ENCODE data around the gene CASQ2. TPM values are rescaled to one million over a fixed set of nuclear protein-coding genes. Genes with fewer than 3 reads are reported as not detected.
A peak's percentile ranks its signal among the peaks of the same experiment; 100 is the strongest.

The CASQ2 gene
- total and polyA plus RNA-seq, 9 of the 15 experiments (the other 6 are each of a cell fraction or from before 2014, with no cell fraction given) = not detected

GRCh38 chr1:115655306-115655663 is 113.2 kb downstream of the CASQ2 start (continued):
- TF ChIP-seq MEF2A (IDR thresholded peaks at IDR 0.05; ENCODE audit: control insufficient read depth, low read depth, low read length) (no peak), MAFG (tag; conservative IDR thresholded peaks at IDR 0.05) (0 out of 2 replicates have a peak, but pooled peaks have one; percentile 6), ZFX (CRISPR knock-in tag; IDR thresholded peaks at IDR 0.05) (no peak), SMARCB1 (IDR thresholded peaks at IDR 0.05; ENCODE audit: insufficient read length, low read depth) (no peak), RFX1 (IDR thresholded peaks at IDR 0.05) (peak; percentile 35), MNT (conservative IDR thresholded peaks at IDR 0.05) (peak; percentile 35 to 48; a peak in 3 of 4 replicates), ZNF57 (CRISPR knock-in tag; IDR thresholded peaks at IDR 0.05) (no peak), NCOR1 (IDR thresholded peaks at IDR 0.05) (peak; percentile 13; the same call in 1 of the 2 replicates), JUND (IDR thresholded peaks at IDR 0.05; ENCODE audit: borderline replicate concordance, low read depth, low read length) (peak; percentile 11; the same call in 1 of the 2 replicates), JUND (tag; IDR thresholded peaks at IDR 0.05; ENCODE audit: borderline replicate concordance, low read depth, low read length) (no peak; the same call in 2 of the 3 replicates), TCF15 (CRISPR knock-in tag; IDR thresholded peaks at IDR 0.05) (no peak), HDAC1 (IDR thresholded peaks at IDR 0.05) (peak in 1 of 2 experiments; percentile 55; a peak in 2 of 4 replicates), DMBX1 (CRISPR knock-in tag; IDR thresholded peaks at IDR 0.05; ENCODE audit: borderline replicate concordance) (0 out of 2 replicates have a peak, but pooled peaks have one; percentile 35), ARID3A (IDR thresholded peaks at IDR 0.05; ENCODE audit: borderline replicate concordance, low read depth, low read length) (no peak), FOSL1 (tag; conservative IDR thresholded peaks at IDR 0.05) (0 out of 2 replicates have a peak, but pooled peaks have one; percentile 2), ZKSCAN1 (IDR thresholded peaks at IDR 0.05; ENCODE audit: low read depth, low read length) (no peak), ZNF41 (CRISPR knock-in tag; conservative IDR thresholded peaks at IDR 0.05) (no peak), CEBPB (tag; IDR thresholded peaks at IDR 0.05) (no peak), HNRNPLL (IDR thresholded peaks at IDR 0.05; ENCODE audit: low read depth, low read length, poor library complexity, severe bottlenecking) (peak; percentile 73), SAFB2 (IDR thresholded peaks at IDR 0.05; ENCODE audit: borderline replicate concordance, low read depth, low read length, severe bottlenecking) (no peak), FOXA1 (IDR thresholded peaks at IDR 0.05; ENCODE audit: borderline replicate concordance) (no peak), SMAD4 (CRISPR knock-in tag; conservative IDR thresholded peaks at IDR 0.05) (0 out of 2 replicates have a peak, but pooled peaks have one; percentile 20), SMARCE1 (IDR thresholded peaks at IDR 0.05) (0 out of 2 replicates have a peak, but pooled peaks have one; percentile 15), SIX5 (IDR thresholded peaks at IDR 0.05; ENCODE audit: borderline replicate concordance in 1 of 2, insufficient read depth in 1 of 2, low read depth in 1 of 2, low read length in 2 of 2) (no peak)

All from K562 (cell line).